ENCODE data around the gene ZNF107. TPM values are rescaled to one million over a fixed set of nuclear protein-coding genes. Genes with fewer than 3 reads are reported as not detected.
"Not testable (repeated sequence)": the region's sequence is repeated elsewhere in the genome, so short reads cannot be mapped to it uniquely, and the experiment has no call there.

Gene ZNF107
- total RNA-seq, 4 donors from 2014 or later = 0.49 to 1.6 (median 0.77) TPM

- H3K9me3 ChIP-seq = no peaks in the 10 kb centered on the region
- ATAC-seq (no peak), DNase-seq (no peak)
- TF ChIP-seq POLR2A (IDR thresholded peaks at IDR 0.05) (no peak), CTCF (IDR thresholded peaks at IDR 0.05 in 4 of 5, conservative IDR thresholded peaks at IDR 0.05 in 1 of 5) (no peak)
- H3K36me3 ChIP-seq = no peaks in the 10 kb centered on the region
- H3K4me3 ChIP-seq = no peak overlapping the region
- H3K27ac ChIP-seq = no peak overlapping the region
- H3K27me3 ChIP-seq = no peaks in the 10 kb centered on the region
- intact Hi-C loops (cut with DNase I; ENCODE audit: low total_unique reads) (no loop called here), in situ Hi-C loops (cut with MboI; ENCODE audit: low sequenced_read_pairs in 4 of 4) (loop anchor here in 1 of 4 donors (25.0 kb wide), 1 partner anchor 342 kb away; the partner anchor contains the start of gene ZNF736)
- H3K4me1 ChIP-seq = no peaks in the 10 kb centered on the region
Measured at GRCh38 chr7:64653721-64654401, 12.1 kb upstream of the ZNF107 start.

- Histone ChIP-seq H3K27ac (no peak overlapping the region), H3K9me3 (no peaks in the 10 kb centered on the region), H3K36me3 (no peaks in the 10 kb centered on the region), H3K27me3 (no peaks in the 10 kb centered on the region), H3K4me1 (no peaks in the 10 kb centered on the region), H3K4me3 (no peak overlapping the region)
- no peak for DNase-seq
- TF ChIP-seq POLR2A (IDR thresholded peaks at IDR 0.05) (no peak), CTCF (IDR thresholded peaks at IDR 0.05 in 4 of 5, conservative IDR thresholded peaks at IDR 0.05 in 1 of 5) (no peak)
- in situ Hi-C loops (cut with MboI; ENCODE audit: low sequenced_read_pairs in 4 of 4) (loop anchor here in 1 of 4 donors (25.0 kb wide), 1 partner anchor 343 kb away; the partner anchor contains the start of gene ZNF736), intact Hi-C loops (cut with DNase I; ENCODE audit: low total_unique reads) (no loop called here)
- no peak for ATAC-seq
Measured at GRCh38 chr7:64654796-64655548, 11.0 kb upstream of the ZNF107 start.

- Histone ChIP-seq H3K27ac (no peak overlapping the region), H3K36me3 (no peaks in the 10 kb centered on the region), H3K4me3 (no peak overlapping the region), H3K27me3 (no peaks in the 10 kb centered on the region), H3K9me3 (no peaks in the 10 kb centered on the region), H3K4me1 (no peaks in the 10 kb centered on the region)
- TF ChIP-seq POLR2A (IDR thresholded peaks at IDR 0.05) = no peak
- no peak for TF ChIP-seq CTCF (IDR thresholded peaks at IDR 0.05 in 4 of 5, conservative IDR thresholded peaks at IDR 0.05 in 1 of 5)
- no peak for ATAC-seq
- in situ Hi-C loops (cut with MboI; ENCODE audit: low sequenced_read_pairs in 4 of 4) = loop anchor here in 1 of 4 donors (25.0 kb wide), 1 partner anchor 344 kb away; the partner anchor contains the start of gene ZNF736
- no peak for DNase-seq
- intact Hi-C loops (cut with DNase I; ENCODE audit: low total_unique reads) = no loop called here
Measured at GRCh38 chr7:64655811-64656210, 10.1 kb upstream of the ZNF107 start.

GRCh38 chr7:64656489-64656888 lies 9.4 kb upstream of the ZNF107 start:
- ATAC-seq (no peak), DNase-seq (no peak)
- Histone ChIP-seq H3K36me3 (no peaks in the 10 kb centered on the region), H3K4me1 (no peaks in the 10 kb centered on the region), H3K4me3 (no peak overlapping the region), H3K27me3 (no peaks in the 10 kb centered on the region), H3K27ac (no peak overlapping the region), H3K9me3 (no peaks in the 10 kb centered on the region)
- in situ Hi-C loops (cut with MboI; ENCODE audit: low sequenced_read_pairs in 4 of 4) (loop anchor here in 1 of 4 donors (25.0 kb wide), 1 partner anchor 344 kb away; the partner anchor contains the start of gene ZNF736), intact Hi-C loops (cut with DNase I; ENCODE audit: low total_unique reads) (no loop called here)
- no peak for TF ChIP-seq POLR2A (IDR thresholded peaks at IDR 0.05)
- no peak for TF ChIP-seq CTCF (IDR thresholded peaks at IDR 0.05 in 4 of 5, conservative IDR thresholded peaks at IDR 0.05 in 1 of 5)

- not testable (repeated sequence) for DNase-seq, H3K9me3 ChIP-seq, H3K27me3 ChIP-seq, H3K27ac ChIP-seq, H3K4me1 ChIP-seq, H3K36me3 ChIP-seq, ATAC-seq, H3K4me3 ChIP-seq
- intact Hi-C loops (cut with DNase I; ENCODE audit: low total_unique reads) (loop anchor here (10.0 kb wide), 1 partner anchor 97 kb away; the partner anchor contains the start of gene ZNF680), in situ Hi-C loops (cut with MboI; ENCODE audit: low sequenced_read_pairs in 4 of 4) (loop anchor here in 1 of 4 donors (25.0 kb wide), 1 partner anchor 350 kb away; the partner anchor contains the start of gene ZNF736)
Measured at GRCh38 chr7:64662091-64662490, 3.8 kb upstream of the ZNF107 start.
